Stimulated activated naive CD8-positive, alpha-beta T cell treated with anti-CD3 and anti-CD28 coated beads, Interleukin-15, Interleukin-2, amounts not matched to agents 100 U/mL and 50 U/mL, for 24 hours (primary cell): ENCODE measurements around the gene ABCC10.
"Not testable (repeated sequence)": the region's sequence is repeated elsewhere in the genome, so short reads cannot be mapped to it uniquely, and the experiment has no call there.

ENCODE experiments used
- ATAC-seq: fragments of 150-1000 bp; cut with Tn5 transposase; one replicate; pipeline ENCODE4 v1.10.0; 2021
- DNase-seq: peaks from one replicate; pipeline ENCODE4 v3.0.0; 2021

The ABCC10 gene

GRCh38 chr6:43412541-43412940 lies 14.8 kb upstream of the ABCC10 start:
- no peak for ATAC-seq
- DNase-seq = no peak

- ATAC-seq = peak; percentile 32
- no peak for DNase-seq
Observed at GRCh38 chr6:43413002-43413401, 14.3 kb upstream of the ABCC10 start.

- ATAC-seq, DNase-seq: not testable (repeated sequence)
Observed at GRCh38 chr6:43415275-43415674, 12.1 kb upstream of the ABCC10 start.

- ATAC-seq = no peak
- DNase-seq = no peak
Observed at GRCh38 chr6:43416935-43417334, 10.4 kb upstream of the ABCC10 start.

GRCh38 chr6:43420012-43420709 lies 7.2 kb upstream of the ABCC10 start:
- ATAC-seq (no peak), DNase-seq (no peak)

- ATAC-seq (no peak), DNase-seq (no peak)
Observed at GRCh38 chr6:43421831-43422230, 5.5 kb upstream of the ABCC10 start.

GRCh38 chr6:43425083-43425482 lies 2.3 kb upstream of the ABCC10 start:
- not testable (repeated sequence) for DNase-seq, ATAC-seq

GRCh38 chr6:43426928-43427405 lies 374 bp upstream of the ABCC10 start:
- ATAC-seq (no peak), DNase-seq (no peak)

GRCh38 chr6:43428112-43428570 lies 800 bp downstream of the ABCC10 start:
- ATAC-seq (no peak), DNase-seq (no peak)

GRCh38 chr6:43428874-43429273 lies 1.5 kb downstream of the ABCC10 start:
- DNase-seq (no peak), ATAC-seq (no peak)

GRCh38 chr6:43432009-43432945 lies 4.9 kb downstream of the ABCC10 start:
- no peak for ATAC-seq
- no peak for DNase-seq

- DNase-seq (no peak), ATAC-seq (no peak)
Observed at GRCh38 chr6:43433148-43433547, 5.8 kb downstream of the ABCC10 start.

GRCh38 chr6:43434001-43434840 lies 6.9 kb downstream of the ABCC10 start:
- ATAC-seq = no peak
- no peak for DNase-seq

GRCh38 chr6:43434943-43435342 lies 7.6 kb downstream of the ABCC10 start:
- no peak for DNase-seq
- no peak for ATAC-seq

- no peak for DNase-seq
- ATAC-seq = no peak
Observed at GRCh38 chr6:43435682-43436437, 8.5 kb downstream of the ABCC10 start.

GRCh38 chr6:43436577-43437282 lies 9.4 kb downstream of the ABCC10 start:
- ATAC-seq (peak; percentile 17), DNase-seq (no peak)

GRCh38 chr6:43437700-43438099 lies 10.4 kb downstream of the ABCC10 start:
- no peak for ATAC-seq
- no peak for DNase-seq

GRCh38 chr6:43442935-43443334 lies 15.6 kb downstream of the ABCC10 start:
- no peak for DNase-seq
- ATAC-seq = no peak

- DNase-seq (no peak), ATAC-seq (no peak)
Observed at GRCh38 chr6:43444036-43444435, 16.7 kb downstream of the ABCC10 start.

- no peak for ATAC-seq
- DNase-seq = no peak
Observed at GRCh38 chr6:43444582-43444981, 17.2 kb downstream of the ABCC10 start.

GRCh38 chr6:43445576-43445975 lies 18.2 kb downstream of the ABCC10 start:
- ATAC-seq (no peak), DNase-seq (no peak)
